ENCODE measurements around the gene ATP2B3. TPM values are rescaled to one million over a fixed set of nuclear protein-coding genes. Genes with fewer than 3 reads are reported as not detected.

ATP2B3 gene
- total RNA-seq, 2 donors from 2014 or later = not detected

DNA sequence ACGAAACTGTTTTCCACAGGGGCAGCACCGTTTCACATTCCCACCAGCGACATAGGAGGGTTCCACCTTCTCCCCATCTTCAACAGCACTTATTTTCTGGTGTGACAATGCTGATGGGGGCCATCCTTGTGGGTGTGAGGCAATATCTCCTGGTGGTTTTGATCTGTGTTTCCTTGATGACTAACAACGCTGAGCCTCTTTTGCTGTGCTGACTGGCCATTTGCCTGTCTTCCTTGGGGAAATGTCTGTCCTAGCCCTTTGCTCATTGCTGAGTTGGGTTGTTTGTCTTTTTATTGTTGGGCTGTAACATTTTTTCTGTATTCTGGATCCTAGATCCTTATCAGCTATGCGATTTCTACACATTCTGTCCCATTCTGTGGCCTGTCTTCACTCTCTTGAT, 33.7 kb downstream of the ATP2B3 start:
- no peaks in the 10 kb centered on the region for H3K36me3 Mint-ChIP-seq (ENCODE audit: low read depth)
- no peaks in the 10 kb centered on the region for H3K9me3 Mint-ChIP-seq
- no peak overlapping the region for H3K4me3 Mint-ChIP-seq
- no peaks in the 10 kb centered on the region for H3K4me1 Mint-ChIP-seq
- H3K27me3 Mint-ChIP-seq = no peaks in the 10 kb centered on the region
- no peak overlapping the region for H3K27ac Mint-ChIP-seq
- ATAC-seq (replicated peaks) = no peak

DNA sequence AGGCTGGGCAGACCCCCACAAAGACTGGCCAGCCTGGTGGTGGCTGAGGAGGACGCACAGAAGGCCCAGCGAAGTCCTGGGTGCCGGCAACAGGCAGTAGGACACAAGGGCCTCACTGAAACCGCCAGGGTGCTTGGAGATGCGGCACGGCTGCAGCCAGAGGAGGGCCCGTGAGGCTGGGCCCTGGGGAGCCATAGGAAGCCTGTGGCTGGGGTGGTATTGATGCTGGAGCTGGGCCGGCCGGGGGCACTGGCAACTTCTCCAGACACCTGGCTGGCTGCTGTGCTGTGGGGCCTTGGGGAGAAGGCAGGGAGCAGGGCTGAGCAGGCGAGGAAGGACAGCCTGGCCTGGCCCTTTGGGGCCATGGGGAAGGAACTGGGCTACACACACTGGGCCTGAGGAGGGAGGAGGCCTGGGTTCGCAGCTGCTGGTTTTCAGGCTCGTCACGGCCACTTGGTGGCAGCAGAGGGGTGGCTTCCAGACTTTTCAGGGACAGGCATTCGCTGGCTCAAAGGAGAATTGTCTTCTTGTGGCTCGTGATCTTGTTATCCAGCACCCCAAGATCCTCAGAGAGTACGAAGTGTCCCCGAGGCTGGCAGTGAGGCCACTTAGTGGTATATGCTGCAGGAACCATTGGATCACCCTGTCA, 37.2 kb downstream of the ATP2B3 start:
- no peak overlapping the region for H3K4me3 Mint-ChIP-seq
- H3K27ac Mint-ChIP-seq = no peak overlapping the region
- no peaks in the 10 kb centered on the region for H3K36me3 Mint-ChIP-seq (ENCODE audit: low read depth)
- no peaks in the 10 kb centered on the region for H3K4me1 Mint-ChIP-seq
- H3K9me3 Mint-ChIP-seq = no peaks in the 10 kb centered on the region
- peak; percentile 62 for ATAC-seq (replicated peaks)
- H3K27me3 Mint-ChIP-seq = no peaks in the 10 kb centered on the region

DNA sequence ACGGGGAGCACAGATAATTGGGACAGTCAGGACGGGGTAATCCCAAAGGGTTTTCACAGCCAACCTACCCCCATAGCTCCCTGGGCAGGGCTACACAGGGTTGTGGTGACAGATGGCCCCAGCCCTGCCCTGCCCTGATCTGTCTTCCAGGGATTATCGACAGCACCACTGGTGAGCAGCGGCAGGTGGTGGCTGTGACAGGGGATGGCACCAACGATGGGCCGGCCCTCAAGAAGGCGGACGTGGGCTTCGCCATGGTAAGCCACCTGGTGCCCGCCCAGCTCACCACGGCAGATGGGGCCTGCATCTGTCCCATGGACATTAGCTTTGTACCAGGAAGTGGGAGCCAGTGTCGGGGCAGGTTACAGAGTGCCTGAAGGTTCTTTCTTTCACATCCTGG, 39.3 kb downstream of the ATP2B3 start:
- Mint-ChIP-seq H3K4me1 (no peaks in the 10 kb centered on the region), H3K27me3 (no peaks in the 10 kb centered on the region), H3K36me3 (ENCODE audit: low read depth) (no peaks in the 10 kb centered on the region), H3K27ac (no peak overlapping the region), H3K4me3 (no peak overlapping the region), H3K9me3 (no peaks in the 10 kb centered on the region)
- no peak for ATAC-seq (replicated peaks)

DNA sequence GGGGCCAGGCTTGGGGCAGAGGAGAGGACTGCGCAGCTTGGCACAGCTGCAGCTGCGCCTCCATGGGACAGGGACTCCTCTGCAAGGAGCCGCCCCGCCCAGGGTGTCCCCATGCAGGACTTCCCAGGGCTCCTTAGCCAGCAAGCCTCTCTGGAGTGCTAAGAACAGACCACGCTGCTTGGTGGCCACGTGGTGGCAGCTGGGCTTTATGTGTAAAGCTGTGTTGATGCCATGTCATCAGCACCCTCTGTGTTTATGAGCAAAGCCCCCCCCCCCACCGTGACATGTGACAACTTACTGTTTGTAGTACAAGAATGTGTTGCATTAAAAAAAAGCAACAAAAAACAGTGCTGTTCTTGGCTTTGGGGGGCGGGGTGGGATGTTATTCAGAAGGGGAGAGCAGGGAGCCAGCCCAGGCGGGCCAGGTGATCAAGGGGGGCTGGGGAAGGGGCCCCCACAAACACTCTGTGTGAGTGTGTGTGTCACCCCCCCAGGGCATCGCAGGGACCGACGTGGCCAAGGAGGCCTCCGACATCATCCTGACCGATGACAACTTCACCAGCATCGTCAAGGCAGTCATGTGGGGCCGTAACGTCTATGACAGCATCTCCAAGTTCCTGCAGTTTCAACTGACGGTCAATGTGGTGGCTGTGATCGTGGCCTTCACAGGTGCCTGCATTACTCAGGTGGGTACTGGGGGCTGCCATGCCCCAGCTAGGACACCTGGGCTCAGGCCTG, 40.3 kb downstream of the ATP2B3 start:
- no peaks in the 10 kb centered on the region for H3K27me3 Mint-ChIP-seq
- no peak for ATAC-seq (replicated peaks)
- H3K4me3 Mint-ChIP-seq = no peak overlapping the region
- H3K36me3 Mint-ChIP-seq (ENCODE audit: low read depth) = no peaks in the 10 kb centered on the region
- no peaks in the 10 kb centered on the region for H3K9me3 Mint-ChIP-seq
- no peaks in the 10 kb centered on the region for H3K4me1 Mint-ChIP-seq
- H3K27ac Mint-ChIP-seq = no peak overlapping the region

DNA sequence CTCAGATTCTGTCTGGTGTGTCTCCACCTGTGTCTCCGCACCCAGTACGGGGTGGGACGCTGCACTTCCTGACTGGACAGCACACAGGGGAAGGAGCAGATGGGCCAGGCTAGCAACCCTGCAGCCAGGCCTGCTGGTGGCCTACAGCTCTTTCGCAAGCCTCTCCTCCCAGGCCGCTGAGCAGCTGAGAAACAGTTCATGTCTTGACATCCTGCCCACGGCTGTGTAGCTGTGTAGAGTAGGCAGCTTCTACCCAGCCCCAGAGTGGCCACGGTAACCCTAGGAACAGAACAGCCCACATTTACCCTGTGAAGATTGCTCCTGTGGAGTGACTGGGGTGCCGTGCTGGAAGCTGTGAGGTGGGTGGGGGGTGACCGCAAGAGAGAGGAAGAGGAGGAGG, 42.6 kb downstream of the ATP2B3 start:
- Mint-ChIP-seq H3K4me3 (no peak overlapping the region), H3K4me1 (no peaks in the 10 kb centered on the region), H3K36me3 (ENCODE audit: low read depth) (no peaks in the 10 kb centered on the region), H3K27me3 (no peaks in the 10 kb centered on the region), H3K27ac (no peak overlapping the region), H3K9me3 (no peaks in the 10 kb centered on the region)
- ATAC-seq (replicated peaks) = no peak

DNA sequence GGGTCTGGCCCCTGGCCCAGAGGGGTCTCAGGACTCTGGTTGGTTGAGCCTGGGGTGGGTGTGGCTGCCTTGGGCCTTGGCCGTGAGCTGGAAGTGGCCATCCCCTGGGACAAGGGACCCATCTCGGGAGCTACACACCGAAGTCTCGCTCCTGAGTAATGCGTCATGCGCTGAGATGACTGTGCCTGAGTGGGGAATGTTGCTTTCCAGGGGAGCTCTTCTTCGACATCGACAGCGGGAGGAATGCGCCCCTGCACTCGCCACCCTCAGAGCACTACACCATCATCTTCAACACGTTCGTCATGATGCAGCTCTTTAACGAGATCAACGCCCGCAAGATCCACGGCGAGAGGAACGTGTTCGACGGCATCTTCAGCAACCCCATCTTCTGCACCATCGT, 43.0 kb downstream of the ATP2B3 start:
- no peaks in the 10 kb centered on the region for H3K9me3 Mint-ChIP-seq
- no peaks in the 10 kb centered on the region for H3K36me3 Mint-ChIP-seq (ENCODE audit: low read depth)
- H3K4me3 Mint-ChIP-seq = no peak overlapping the region
- H3K4me1 Mint-ChIP-seq = no peaks in the 10 kb centered on the region
- H3K27me3 Mint-ChIP-seq = no peaks in the 10 kb centered on the region
- H3K27ac Mint-ChIP-seq = no peak overlapping the region
- ATAC-seq (replicated peaks) = no peak

DNA sequence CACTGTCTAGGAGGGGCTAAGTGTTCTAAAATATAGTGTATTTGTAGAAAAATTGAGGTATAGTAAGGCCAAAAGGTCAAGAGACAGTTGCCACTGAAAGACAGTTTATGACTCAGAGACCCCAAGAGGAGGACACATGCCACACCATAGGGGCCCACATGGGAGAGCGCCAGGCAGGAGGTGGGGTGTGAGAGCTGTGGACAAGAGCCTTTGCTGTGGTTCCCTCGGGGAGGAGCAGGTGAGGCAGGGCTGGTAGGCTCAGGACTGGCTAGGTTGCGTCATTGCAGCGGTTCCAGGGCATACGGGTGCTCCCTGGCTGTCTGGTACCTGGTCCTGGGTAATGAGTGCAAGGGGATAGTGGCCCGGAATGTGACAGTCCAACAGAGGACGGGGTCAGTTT, 43.9 kb downstream of the ATP2B3 start:
- H3K27me3 Mint-ChIP-seq = no peaks in the 10 kb centered on the region
- no peak overlapping the region for H3K27ac Mint-ChIP-seq
- no peaks in the 10 kb centered on the region for H3K9me3 Mint-ChIP-seq
- H3K4me1 Mint-ChIP-seq = no peaks in the 10 kb centered on the region
- H3K4me3 Mint-ChIP-seq = no peak overlapping the region
- no peak for ATAC-seq (replicated peaks)
- no peaks in the 10 kb centered on the region for H3K36me3 Mint-ChIP-seq (ENCODE audit: low read depth)

DNA sequence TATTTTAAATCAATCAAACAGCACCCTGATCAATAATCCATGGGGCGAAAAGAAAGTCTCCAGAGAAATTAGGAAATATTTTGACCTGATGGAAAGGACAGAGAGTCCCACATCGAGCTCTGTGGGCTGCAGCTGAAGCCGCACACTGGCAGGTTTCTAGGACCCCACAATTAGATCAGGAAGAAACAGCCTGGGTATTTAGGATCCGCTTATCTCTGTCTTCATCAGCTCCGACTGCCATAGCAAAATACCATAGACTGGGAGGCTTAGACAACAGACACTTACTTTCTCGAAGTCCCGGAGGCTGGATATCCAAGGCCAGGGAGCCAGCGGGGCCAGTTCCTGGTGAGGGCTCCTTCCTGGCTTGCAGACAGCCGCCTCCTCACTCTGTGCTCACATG, 45.1 kb downstream of the ATP2B3 start:
- no peak overlapping the region for H3K4me3 Mint-ChIP-seq
- no peak for ATAC-seq (replicated peaks)
- no peaks in the 10 kb centered on the region for H3K4me1 Mint-ChIP-seq
- H3K27ac Mint-ChIP-seq = no peak overlapping the region
- no peaks in the 10 kb centered on the region for H3K36me3 Mint-ChIP-seq (ENCODE audit: low read depth)
- H3K27me3 Mint-ChIP-seq = no peaks in the 10 kb centered on the region
- H3K9me3 Mint-ChIP-seq = no peaks in the 10 kb centered on the region

DNA sequence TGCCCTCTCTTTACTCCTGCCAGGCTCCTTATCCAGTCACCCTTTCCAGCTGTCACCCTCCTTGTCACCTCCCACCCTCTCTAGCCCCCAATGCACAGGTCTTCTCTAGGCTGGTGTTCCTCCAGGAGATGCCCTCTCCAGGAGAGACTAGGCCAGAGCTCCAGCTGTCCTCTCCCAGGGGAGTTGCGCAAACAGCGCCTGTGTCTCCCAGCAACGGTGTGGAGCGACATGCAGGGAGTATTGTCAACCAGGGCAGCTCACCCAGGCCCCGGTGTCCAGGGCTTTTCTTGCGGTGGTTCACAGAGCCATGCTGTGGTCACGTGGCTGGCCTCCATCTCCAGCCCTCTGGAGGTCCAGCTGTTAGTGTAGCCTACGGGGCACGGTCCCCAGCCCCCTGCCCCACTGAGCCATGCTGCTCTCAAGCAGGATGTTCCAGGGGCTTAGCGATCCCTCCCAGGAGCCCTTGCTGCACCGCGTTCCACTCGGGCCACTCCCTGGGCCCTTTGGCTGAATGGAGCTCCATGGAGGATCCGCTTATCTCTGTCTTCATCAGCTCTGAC, 46.7 kb downstream of the ATP2B3 start:
- Mint-ChIP-seq H3K36me3 (ENCODE audit: low read depth) (no peaks in the 10 kb centered on the region), H3K4me3 (no peak overlapping the region), H3K27me3 (no peaks in the 10 kb centered on the region), H3K27ac (no peak overlapping the region), H3K4me1 (no peaks in the 10 kb centered on the region), H3K9me3 (no peaks in the 10 kb centered on the region)
- no peak for ATAC-seq (replicated peaks)

DNA sequence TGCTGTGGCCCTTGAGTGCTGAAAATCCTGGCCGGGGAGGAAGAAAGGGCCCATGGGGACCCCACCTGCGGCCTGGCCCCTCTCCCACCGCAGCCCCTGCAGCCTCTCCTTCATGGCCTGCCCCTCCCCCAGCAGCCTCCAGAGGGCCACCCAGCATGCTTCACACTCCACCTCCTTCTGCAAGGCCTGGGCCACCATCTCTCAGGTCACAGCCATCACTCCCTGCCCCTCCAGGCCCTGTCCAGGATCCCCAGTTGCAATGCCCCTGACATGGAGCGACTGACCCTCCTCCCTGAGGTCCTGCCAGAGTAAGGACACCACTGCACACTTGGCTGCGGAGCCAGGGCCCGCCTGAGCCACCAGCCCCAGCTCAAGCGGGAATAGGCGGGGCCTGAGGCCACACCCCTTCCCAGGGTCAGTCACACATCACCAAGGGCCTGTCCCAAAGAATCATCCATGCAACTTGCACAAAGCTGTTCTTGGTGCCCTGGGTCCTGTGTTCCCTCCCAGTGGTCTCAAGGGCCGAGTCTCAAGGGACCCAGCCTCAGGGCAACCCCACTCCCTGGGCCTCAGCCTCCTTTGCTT, 48.6 kb downstream of the ATP2B3 start:
- no peak overlapping the region for H3K4me3 Mint-ChIP-seq
- ATAC-seq (replicated peaks) = no peak
- no peaks in the 10 kb centered on the region for H3K27me3 Mint-ChIP-seq
- no peaks in the 10 kb centered on the region for H3K9me3 Mint-ChIP-seq
- no peak overlapping the region for H3K27ac Mint-ChIP-seq
- H3K36me3 Mint-ChIP-seq (ENCODE audit: low read depth) = no peaks in the 10 kb centered on the region
- H3K4me1 Mint-ChIP-seq = no peaks in the 10 kb centered on the region

DNA sequence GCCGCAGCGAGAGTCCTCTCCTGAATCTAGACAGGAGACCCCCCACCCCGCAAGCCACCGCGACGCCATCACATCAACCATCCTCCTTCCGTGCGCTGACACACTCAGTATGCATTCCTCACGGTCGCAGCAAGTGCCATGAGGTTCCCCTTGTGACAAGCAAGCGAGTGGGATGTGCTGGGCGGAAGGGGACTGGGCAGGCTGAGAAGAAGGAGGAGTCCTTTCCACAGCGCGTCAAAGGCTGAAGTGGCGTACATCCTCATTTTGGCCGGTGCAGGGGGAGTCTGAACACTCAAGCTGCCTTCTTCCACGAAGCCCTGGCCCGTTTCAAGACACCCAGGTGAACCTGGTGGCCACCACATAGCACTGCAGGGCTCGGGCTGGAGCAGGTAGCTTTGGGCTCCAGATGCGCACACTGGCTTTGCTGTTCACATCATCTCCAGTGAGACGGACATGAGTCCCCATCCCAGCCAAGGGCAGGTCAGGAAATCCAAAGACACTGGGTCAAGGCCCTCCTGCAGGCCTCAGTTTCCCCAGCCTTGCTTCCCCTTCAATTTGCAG, 51.1 kb downstream of the ATP2B3 start:
- H3K27ac Mint-ChIP-seq = no peak overlapping the region
- H3K4me1 Mint-ChIP-seq = no peaks in the 10 kb centered on the region
- no peak for ATAC-seq (replicated peaks)
- no peaks in the 10 kb centered on the region for H3K9me3 Mint-ChIP-seq
- no peaks in the 10 kb centered on the region for H3K36me3 Mint-ChIP-seq (ENCODE audit: low read depth)
- H3K27me3 Mint-ChIP-seq = no peaks in the 10 kb centered on the region
- no peak overlapping the region for H3K4me3 Mint-ChIP-seq

DNA sequence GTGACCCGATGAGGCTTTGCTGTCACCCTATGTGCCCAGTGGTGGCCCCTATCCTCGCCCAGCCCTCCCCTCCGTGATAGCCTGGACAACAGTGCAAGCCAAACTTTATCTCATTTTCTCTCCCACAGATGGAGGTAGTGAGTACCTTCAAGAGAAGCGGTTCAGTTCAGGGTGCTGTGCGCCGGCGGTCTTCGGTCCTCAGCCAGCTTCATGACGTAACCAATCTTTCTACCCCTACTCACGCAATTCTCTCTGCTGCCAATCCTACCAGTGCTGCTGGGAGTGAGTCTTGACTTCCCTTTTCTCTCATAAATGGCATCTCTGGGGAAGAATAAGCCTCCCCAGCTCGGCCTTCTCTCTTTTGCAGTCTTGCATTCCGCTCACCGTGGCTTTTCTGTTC, 52.0 kb downstream of the ATP2B3 start:
- Mint-ChIP-seq H3K4me1 (no peaks in the 10 kb centered on the region), H3K36me3 (ENCODE audit: low read depth) (no peaks in the 10 kb centered on the region), H3K27ac (no peak overlapping the region), H3K4me3 (no peak overlapping the region), H3K9me3 (no peaks in the 10 kb centered on the region), H3K27me3 (no peaks in the 10 kb centered on the region)
- no peak for ATAC-seq (replicated peaks)

DNA sequence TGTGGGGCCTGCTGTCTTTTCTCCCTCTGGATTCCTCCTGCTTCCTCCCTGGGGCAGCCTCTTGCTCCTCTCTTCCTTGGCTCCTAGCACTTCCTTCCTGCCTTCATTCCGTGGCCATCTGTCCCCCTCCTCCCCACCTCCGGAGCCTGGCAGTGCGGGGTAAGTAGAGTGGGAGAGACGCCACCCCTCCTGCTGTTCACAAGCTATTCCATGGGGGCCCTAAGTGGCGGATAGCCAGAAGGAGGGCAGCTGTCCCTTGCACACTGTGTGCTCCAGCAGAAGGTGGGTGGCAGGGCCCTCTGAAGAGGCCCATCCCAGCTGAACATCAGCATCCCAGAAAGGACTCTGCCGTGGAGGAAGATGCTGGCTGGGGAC, 54.1 kb downstream of the ATP2B3 start:
- Mint-ChIP-seq H3K4me3 (no peak overlapping the region), H3K4me1 (no peaks in the 10 kb centered on the region), H3K9me3 (no peaks in the 10 kb centered on the region), H3K27me3 (no peaks in the 10 kb centered on the region), H3K27ac (no peak overlapping the region), H3K36me3 (ENCODE audit: low read depth) (no peaks in the 10 kb centered on the region)
- no peak for ATAC-seq (replicated peaks)

DNA sequence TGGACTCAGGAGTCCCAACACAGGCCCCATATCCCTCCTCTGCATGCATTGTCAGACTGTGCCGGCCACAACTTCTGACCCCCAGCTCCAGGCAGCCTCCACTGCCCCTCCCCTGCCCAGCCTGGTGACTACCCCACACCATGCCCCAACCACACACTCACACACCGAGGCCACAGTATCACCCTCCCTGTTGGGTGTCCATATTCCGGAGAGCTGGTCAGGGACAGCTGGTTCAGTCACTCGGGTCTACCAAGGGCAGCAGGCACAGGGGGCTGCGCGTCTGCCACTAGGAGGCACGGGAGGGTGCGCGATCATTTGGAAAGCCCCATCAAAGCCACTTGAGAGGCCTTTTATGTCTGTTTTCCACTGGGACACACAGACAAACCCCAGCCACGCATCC, 55.2 kb downstream of the ATP2B3 start:
- Mint-ChIP-seq H3K27ac (no peak overlapping the region), H3K27me3 (no peaks in the 10 kb centered on the region), H3K4me3 (no peak overlapping the region), H3K36me3 (ENCODE audit: low read depth) (no peaks in the 10 kb centered on the region), H3K4me1 (no peaks in the 10 kb centered on the region), H3K9me3 (no peaks in the 10 kb centered on the region)
- ATAC-seq (replicated peaks) = no peak

DNA sequence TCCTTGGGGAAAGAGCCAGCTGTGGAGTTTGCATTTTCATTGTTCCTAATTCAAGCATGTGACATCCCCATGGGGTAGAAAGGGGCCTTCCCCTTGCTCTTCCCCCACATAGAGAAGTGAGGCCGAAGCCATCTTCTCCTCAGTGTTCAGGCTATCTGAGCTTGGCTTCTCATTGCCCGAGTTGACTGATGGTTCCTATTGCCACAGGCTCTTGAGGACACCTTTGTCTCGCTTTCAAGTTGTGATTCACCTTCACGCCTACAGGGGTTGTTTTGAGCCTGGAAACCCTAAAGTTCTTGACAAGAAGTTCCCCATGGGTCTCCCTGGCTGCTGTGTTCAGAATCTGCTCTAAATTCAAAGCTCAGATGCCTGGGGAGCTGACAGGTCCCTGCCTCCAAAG, 56.5 kb downstream of the ATP2B3 start:
- H3K4me1 Mint-ChIP-seq = no peaks in the 10 kb centered on the region
- no peak overlapping the region for H3K27ac Mint-ChIP-seq
- H3K36me3 Mint-ChIP-seq (ENCODE audit: low read depth) = no peaks in the 10 kb centered on the region
- H3K27me3 Mint-ChIP-seq = no peaks in the 10 kb centered on the region
- no peak for ATAC-seq (replicated peaks)
- H3K4me3 Mint-ChIP-seq = no peak overlapping the region
- no peaks in the 10 kb centered on the region for H3K9me3 Mint-ChIP-seq
